Peyer's patch (tissue), 4 donors: ENCODE results near the gene CDX4. TPM values are rescaled to one million over a fixed set of nuclear protein-coding genes. Genes with fewer than 3 reads are reported as not detected.
"Not testable (repeated sequence)": the region's sequence is repeated elsewhere in the genome, so short reads cannot be mapped to it uniquely, and the experiment has no call there.

ENCODE experiments used
- DNase-seq, 3 donors: peaks; one replicate each; pipeline ENCODE4 v3.0.0-alpha.2; 2017 to 2019
- H3K27ac ChIP-seq, 4 donors: fragments of 200-600 bp; sonication (generic); one replicate each; pipeline ENCODE4 v1.5.1; 2016 to 2019
- H3K27me3 ChIP-seq, 2 donors: fragments of 200-600 bp; sonication (generic); one replicate each; pipeline ENCODE4 v1.5.1; 2019
- H3K36me3 ChIP-seq, 3 donors: fragments of 200-600 bp; sonication (generic); one replicate each; pipeline ENCODE4 v1.5.1; 2016 to 2019
- H3K4me1 ChIP-seq, 4 donors: fragments of 200-600 bp; sonication (generic); one replicate each; pipeline ENCODE4 v1.5.1; 2016 to 2019
- H3K4me3 ChIP-seq, 4 donors: fragments of 200-600 bp; sonication (generic); 1 replicate in 3 of 4; 2 replicates in 1 of 4; pipeline ENCODE4 v1.5.1; 2016 to 2019; ENCODE audit warnings: mild to moderate bottlenecking in 1 of 4
- H3K9me3 ChIP-seq, 4 donors: fragments of 200-600 bp; sonication (generic); one replicate each; pipeline ENCODE4 v1.5.1; 2016 to 2019; ENCODE audit warnings: mild to moderate bottlenecking in 1 of 4
- small RNA-seq, 2 donors: library from RNA; depleted of rRNA; stranded (forward); fragments of <200 nt; gene quantifications; one replicate each; pipeline ENCODE3, GENCODE V24; 2016
- total RNA-seq, 4 donors: library from RNA; depleted of rRNA; stranded (reverse); fragments of >200 nt; gene quantifications; one replicate each; pipeline ENCODE4 v1.1.0, GENCODE V29; 2016
- TF ChIP-seq, protein P1 (sequence below), 6 experiments: fragments of 450-650 bp in 4 of 6; fragments of 200-600 bp in 2 of 6; sonication (generic) in 1 of 6; IDR thresholded peaks; one replicate each; pipeline ENCODE4 v1.5.1; 2017 to 2019; ENCODE audit warnings: antibody characterized with exemption in 6 of 6, mild to moderate bottlenecking in 3 of 6, moderate library complexity in 1 of 6

Gene CDX4
- total RNA-seq, 4 donors from 2014 or later, result not detected

DNA sequence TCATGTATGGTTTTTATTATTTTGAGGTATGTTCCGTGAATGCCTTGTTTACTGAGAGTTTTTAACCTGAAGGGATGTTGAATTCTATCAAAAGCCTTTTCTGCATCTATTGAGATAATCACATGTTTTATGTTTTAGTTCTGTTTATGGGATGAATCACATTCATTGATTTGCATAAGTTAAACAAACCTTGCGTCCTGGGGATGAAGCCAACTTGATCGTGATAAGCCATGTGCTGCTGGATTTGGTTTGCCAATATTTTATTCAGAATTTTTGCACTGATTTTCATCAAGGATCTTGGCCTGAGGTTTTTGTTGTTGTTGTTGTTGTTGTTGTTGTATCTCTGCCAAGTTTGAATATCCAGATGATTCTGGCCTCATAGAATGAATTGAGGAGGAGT is 43.8 kb downstream of the CDX4 start:
- Histone ChIP-seq H3K27me3 (no peaks in the 10 kb centered on the region), H3K27ac (no peak overlapping the region), H3K36me3 (no peaks in the 10 kb centered on the region), H3K4me1 (no peaks in the 10 kb centered on the region), H3K4me3 (no peak overlapping the region), H3K9me3 (no peaks in the 10 kb centered on the region)
- TF ChIP-seq, protein P1, sequence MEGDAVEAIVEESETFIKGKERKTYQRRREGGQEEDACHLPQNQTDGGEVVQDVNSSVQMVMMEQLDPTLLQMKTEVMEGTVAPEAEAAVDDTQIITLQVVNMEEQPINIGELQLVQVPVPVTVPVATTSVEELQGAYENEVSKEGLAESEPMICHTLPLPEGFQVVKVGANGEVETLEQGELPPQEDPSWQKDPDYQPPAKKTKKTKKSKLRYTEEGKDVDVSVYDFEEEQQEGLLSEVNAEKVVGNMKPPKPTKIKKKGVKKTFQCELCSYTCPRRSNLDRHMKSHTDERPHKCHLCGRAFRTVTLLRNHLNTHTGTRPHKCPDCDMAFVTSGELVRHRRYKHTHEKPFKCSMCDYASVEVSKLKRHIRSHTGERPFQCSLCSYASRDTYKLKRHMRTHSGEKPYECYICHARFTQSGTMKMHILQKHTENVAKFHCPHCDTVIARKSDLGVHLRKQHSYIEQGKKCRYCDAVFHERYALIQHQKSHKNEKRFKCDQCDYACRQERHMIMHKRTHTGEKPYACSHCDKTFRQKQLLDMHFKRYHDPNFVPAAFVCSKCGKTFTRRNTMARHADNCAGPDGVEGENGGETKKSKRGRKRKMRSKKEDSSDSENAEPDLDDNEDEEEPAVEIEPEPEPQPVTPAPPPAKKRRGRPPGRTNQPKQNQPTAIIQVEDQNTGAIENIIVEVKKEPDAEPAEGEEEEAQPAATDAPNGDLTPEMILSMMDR (IDR thresholded peaks at IDR 0.05), result no peak
- DNase-seq, result no peak

DNA sequence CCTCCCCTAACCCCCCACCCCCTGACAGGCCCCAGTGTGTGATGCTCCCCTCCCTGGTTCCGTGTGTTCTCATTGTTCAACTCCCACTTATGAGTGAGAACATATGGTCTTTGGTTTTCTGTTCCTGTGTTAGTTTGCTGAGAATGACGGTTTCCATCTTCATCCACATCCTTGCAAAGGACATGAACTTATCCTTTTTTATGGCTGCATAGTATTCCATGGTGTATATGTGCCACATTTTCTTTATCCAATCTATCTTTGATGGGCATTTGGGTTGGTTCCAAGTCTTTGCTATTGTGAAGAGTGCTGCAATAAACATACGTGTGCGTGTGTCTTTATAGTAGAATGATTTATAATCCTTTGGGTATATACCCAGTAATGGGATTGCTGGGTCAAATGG is 45.3 kb downstream of the CDX4 start:
- not testable (repeated sequence) for H3K27me3 ChIP-seq, H3K36me3 ChIP-seq, H3K27ac ChIP-seq, H3K9me3 ChIP-seq, DNase-seq, H3K4me3 ChIP-seq, H3K4me1 ChIP-seq

Small RNA genes lying within 50 kb of the gene (small RNA-seq; reads per million reads assigned to genes)
- 0 reads per million in 2 donors for gene MORF4L1P6
- gene RNU6-1044P, result 0 reads per million in 2 donors

Other genes with a start within 250 kb of the CDX4 start
- gene NAP1L2, start 232.2 kb upstream of the CDX4 start, total RNA-seq, result under 1 TPM in 2 of 4 donors, not detected in 2; 0.54 to 0.83 TPM
- gene CHIC1, start 116.1 kb downstream of the CDX4 start, total RNA-seq, result 10 to 100 TPM in 1 of 4 donors, 1 to 10 TPM in 3; 5.0 to 14.5 (median 7.5) TPM